GM12872 (cell line): ENCODE measurements around the gene RFX2.

ENCODE experiments used
- TF ChIP-seq, protein P1 (sequence below): IDR thresholded peaks from 3 replicates; pipeline ENCODE4 v1.5.1; 2011; ENCODE audit warnings: low read depth, mild to moderate bottlenecking, low read length, moderate library complexity; ENCODE audit not compliant: insufficient read depth

RFX2 gene

DNA sequence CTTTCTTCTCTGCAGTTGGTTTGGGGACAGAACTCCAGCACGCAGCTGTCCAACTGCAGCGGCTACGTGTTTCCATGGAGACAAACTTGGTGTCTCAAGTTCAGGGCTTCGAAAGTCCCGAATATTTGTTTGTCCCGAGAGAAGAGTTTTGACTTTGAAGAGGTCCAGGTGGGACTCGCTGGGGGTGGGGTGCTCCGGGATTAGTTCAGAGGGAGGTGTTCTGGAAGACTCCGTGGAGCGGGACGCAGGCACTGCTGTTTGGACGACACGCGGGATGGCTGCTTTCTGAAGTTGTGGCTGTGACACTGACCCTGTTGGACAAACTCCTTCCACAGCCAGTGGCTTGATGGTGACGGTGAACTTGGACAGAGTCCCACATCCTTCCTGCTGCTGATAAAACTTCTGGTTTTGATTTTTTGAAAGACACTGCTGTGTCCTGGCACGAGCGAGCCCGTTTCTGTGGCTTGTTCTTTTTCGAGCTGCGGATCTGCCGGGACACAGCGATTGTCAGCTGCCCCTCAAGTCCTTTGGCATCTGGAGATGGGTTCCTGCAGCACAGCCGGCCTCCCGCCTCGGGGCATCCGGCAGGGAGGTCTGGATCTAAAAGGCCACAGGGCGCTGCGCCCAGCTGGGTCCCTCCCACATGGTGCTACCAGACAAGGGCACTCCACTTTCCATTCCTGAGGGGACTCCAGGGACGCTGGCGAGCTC, 116.5 kb downstream of the RFX2 start:
- TF ChIP-seq, protein P1, sequence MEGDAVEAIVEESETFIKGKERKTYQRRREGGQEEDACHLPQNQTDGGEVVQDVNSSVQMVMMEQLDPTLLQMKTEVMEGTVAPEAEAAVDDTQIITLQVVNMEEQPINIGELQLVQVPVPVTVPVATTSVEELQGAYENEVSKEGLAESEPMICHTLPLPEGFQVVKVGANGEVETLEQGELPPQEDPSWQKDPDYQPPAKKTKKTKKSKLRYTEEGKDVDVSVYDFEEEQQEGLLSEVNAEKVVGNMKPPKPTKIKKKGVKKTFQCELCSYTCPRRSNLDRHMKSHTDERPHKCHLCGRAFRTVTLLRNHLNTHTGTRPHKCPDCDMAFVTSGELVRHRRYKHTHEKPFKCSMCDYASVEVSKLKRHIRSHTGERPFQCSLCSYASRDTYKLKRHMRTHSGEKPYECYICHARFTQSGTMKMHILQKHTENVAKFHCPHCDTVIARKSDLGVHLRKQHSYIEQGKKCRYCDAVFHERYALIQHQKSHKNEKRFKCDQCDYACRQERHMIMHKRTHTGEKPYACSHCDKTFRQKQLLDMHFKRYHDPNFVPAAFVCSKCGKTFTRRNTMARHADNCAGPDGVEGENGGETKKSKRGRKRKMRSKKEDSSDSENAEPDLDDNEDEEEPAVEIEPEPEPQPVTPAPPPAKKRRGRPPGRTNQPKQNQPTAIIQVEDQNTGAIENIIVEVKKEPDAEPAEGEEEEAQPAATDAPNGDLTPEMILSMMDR = no peak

DNA sequence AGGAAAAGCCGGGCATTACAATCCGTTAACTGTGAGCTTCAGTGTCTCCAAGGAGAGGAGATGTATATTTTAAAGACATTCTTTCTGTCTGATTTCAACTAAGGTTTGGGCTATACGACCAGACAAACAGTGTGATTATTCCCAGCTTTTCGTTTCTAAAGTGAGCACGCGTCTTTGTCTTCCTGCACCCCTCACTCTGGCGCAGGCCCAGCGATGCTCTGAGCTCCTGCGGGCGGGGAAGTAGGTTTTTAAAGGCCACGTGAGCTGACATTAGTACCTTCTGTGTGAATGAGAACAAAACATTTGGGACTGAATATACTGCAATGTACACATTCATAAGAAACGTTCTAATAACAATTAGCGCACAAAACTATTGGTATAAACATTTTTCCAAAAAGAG, 117.1 kb downstream of the RFX2 start:
- TF ChIP-seq, protein P1 = no peak

DNA sequence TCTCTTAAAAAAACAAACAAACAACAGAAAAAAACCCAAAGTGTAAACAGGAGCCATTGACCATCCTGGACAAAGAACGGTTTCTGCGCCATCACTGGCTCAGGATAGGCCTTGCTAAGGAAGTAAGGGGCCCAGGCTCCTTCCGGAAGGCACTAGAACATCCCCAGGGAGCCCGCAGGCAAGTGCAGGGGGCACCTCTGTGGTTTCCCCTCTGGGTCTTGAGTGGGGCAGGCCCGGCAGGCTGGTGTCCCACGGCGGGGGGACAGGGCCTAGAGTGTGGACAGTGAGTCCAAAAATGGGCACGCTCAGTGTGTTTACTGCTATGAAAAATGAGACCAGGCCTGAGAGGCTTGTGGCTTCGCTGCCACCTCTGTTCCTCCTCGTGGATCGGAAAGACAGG, 117.5 kb downstream of the RFX2 start:
- TF ChIP-seq, protein P1 = no peak

DNA sequence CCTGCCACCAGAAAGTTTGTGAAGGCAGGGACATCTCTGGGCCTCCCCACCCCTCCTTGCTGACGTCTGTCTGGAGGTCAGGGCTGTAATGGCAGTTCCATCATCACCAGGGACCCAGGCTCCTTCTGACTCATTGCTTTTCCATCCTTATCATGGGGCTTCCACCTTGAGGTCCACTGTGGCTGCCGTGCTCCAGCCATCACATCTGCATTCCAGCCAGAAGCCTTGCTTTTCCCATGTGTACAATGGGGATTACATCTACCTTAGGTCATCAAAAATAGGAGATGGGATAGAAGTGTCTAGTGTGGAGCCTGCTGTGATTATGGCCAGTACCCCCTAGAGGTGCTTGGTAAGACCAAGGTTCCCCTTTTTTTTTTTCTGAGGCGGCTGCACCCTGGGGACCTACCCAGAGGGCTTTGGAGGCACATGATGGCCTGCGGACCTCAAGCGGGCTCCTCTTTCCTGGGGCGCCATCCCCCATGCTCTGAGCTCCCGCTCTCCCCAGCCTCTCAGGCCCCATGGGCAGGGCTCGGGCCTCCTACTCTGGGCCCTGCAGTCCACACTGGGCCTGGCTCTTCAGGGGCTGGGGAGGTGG, 119.0 kb downstream of the RFX2 start:
- TF ChIP-seq, protein P1 = no peak

DNA sequence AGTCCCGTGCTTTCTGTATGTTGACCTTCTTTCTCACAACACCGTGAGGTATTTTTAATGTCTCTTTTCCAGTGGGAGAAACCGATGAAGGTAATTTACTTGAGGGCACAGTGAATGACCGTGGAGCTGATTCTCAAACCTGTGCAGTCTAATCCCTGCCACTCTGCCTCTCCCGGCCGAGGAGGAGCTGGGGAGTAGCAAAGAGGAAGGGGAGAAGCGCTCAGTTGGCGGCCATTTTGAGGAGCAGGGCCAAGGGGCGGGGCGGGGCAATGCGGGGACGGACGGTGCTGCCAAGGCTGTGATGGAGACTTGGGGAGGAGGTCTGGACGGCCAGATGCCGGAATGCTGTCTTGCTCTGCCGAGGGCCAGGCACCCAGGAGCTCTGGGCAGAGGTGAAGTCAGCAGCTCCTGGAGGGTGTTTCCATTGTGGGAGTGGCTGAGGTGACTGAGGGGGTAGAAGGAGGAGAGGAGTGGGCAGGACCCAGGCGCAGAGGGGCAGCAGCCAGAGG, 120.0 kb downstream of the RFX2 start:
- TF ChIP-seq, protein P1 = no peak

DNA sequence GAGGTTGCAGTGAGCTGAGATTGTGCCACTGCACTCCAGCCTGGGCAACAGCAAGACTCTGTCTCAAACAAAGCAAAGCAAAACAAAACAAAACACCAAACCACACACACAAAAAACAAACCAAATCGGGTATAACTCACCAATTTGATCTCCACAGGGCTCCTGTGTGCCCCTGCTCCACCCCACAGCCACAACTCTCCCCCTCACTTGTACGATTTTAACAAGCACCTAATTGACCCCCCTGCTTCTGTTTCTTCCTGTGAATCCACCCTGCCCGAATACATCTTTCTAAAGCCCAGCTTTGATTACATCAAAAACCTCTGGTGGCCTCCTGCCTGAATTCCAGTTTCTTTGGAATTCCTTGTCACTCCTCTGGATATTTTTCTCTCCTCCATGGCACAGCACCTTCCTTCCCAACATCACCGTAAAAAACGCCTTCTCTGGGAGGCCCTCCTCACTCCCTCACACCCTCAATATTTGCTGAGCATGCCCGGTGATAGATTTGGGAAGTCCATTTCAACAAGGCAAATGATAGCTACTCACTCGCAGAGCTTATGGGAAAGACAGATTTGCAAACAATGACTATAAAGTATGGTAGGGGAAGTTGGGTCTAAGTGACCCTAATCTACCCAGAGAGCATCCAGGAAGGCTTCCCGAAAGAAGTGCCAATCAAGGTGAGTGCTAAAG, 120.8 kb downstream of the RFX2 start:
- TF ChIP-seq, protein P1 = no peak
